GM12878 (cell line): ENCODE measurements around the gene ERP29. TPM values are rescaled to one million over a fixed set of nuclear protein-coding genes. Genes with fewer than 3 reads are reported as not detected.

Experiments
- ATAC-seq: fragments of 200-7000 bp; cut with Tn5 transposase; 3 replicates; pipeline ENCODE4 v1.9.1; 2020; ENCODE audit warnings: mild to moderate bottlenecking, moderate library complexity
- BruUV-seq: library from RNA; stranded (reverse); fragments of 400-500 nt; replicated peaks from 2 replicates; lab custom pipeline; 2021; lab: Mats Ljungman, UMichigan
- CTCF ChIA-PET: fragments of 300-600 bp; sonication (Branson Sonifier 250); formaldehyde crosslinking; extraction: SDS; loops from one replicate; lab custom pipeline; 2021; ENCODE audit warnings: inconsistent platforms; lab: Yijun Ruan, JAX
- POLR2A ChIA-PET: fragments of 350-600 bp; formaldehyde crosslinking; extraction: SDS; loops from one replicate; lab custom pipeline; 2021; ENCODE audit warnings: inconsistent platforms; lab: Charles Lee
- RAD21 ChIA-PET: fragments of 300-600 bp; sonication (Branson Sonifier 250); formaldehyde crosslinking; loops from one replicate; lab custom pipeline; 2023; ENCODE audit warnings: antibody characterized with exemption; ENCODE audit not compliant: unreplicated experiment; lab: Charles Lee
- SMC1A ChIA-PET: fragments of 300-600 bp; sonication (Branson Sonifier 250); formaldehyde crosslinking; loops from one replicate; lab custom pipeline; 2023; ENCODE audit not compliant: unreplicated experiment, uncharacterized antibody; lab: Charles Lee
- DNase-seq: peaks from one replicate; pipeline ENCODE4 v3.0.0-alpha.2; 2011; ENCODE audit warnings: low read depth, low spot score
- FAIRE-seq: peaks from 3 replicates; lab custom pipeline; 2011; peaks lifted over from hg19 to GRCh38; lab: Jason Lieb, UNC
- H2AFZ ChIP-seq: 2 replicates; pipeline ENCODE4 v1.6.0; 2011; ENCODE audit warnings: low read depth, low read length, control low read depth; ENCODE audit not compliant: control insufficient read depth
- H3K27ac ChIP-seq: 2 replicates; pipeline ENCODE4 v1.5.1; 2011; ENCODE audit warnings: control low read depth; ENCODE audit not compliant: control insufficient read depth, insufficient read depth
- H3K27me3 ChIP-seq, 2 experiments: replicated peaks in 1 of 2; 2 replicates each; pipeline versions ENCODE4 v1.6.0 to v1.6.1; 2011; ENCODE audit warnings: low read length in 1 of 2; ENCODE audit not compliant: control insufficient read depth in 2 of 2, insufficient read depth in 2 of 2
- H3K36me3 ChIP-seq, 2 experiments: 2 replicates each; pipeline ENCODE4 v1.5.1; 2011; ENCODE audit warnings: low read length in 1 of 2; ENCODE audit not compliant: control insufficient read depth in 2 of 2, insufficient read depth in 2 of 2
- H3K4me1 ChIP-seq: 2 replicates; pipeline ENCODE4 v1.6.1; 2011; ENCODE audit warnings: mild to moderate bottlenecking, low read length, moderate library complexity, mixed read lengths; ENCODE audit not compliant: control insufficient read depth, insufficient read depth
- H3K4me2 ChIP-seq: 2 replicates; pipeline ENCODE4 v1.6.0; 2011; ENCODE audit warnings: control low read depth; ENCODE audit not compliant: control insufficient read depth, insufficient read depth
- H3K4me3 ChIP-seq: fragments of 200-600 bp; sonication (generic); 2 replicates; pipeline ENCODE4 v1.5.1; 2016
- H3K79me2 ChIP-seq: 2 replicates; pipeline ENCODE4 v1.6.0; 2011; ENCODE audit warnings: low read length; ENCODE audit not compliant: control insufficient read depth, insufficient read depth
- H3K9ac ChIP-seq: 2 replicates; pipeline ENCODE4 v1.8.0; 2011; ENCODE audit warnings: low read length, control low read depth, mixed read lengths; ENCODE audit not compliant: control insufficient read depth, insufficient read depth
- H3K9me3 ChIP-seq: replicated peaks from 3 replicates; pipeline ENCODE4 v1.5.1; 2011; ENCODE audit warnings: mild to moderate bottlenecking, low read length; ENCODE audit not compliant: control insufficient read depth, insufficient read depth
- H4K20me1 ChIP-seq: 2 replicates; pipeline ENCODE4 v1.6.0; 2011; ENCODE audit not compliant: control insufficient read depth, insufficient read depth
- CHD2 ChIP-seq: IDR thresholded peaks from 2 replicates; pipeline ENCODE4 v1.6.1; 2011; ENCODE audit warnings: low read depth, low read length, improper control_type of control experiment, borderline replicate concordance
- NFYB ChIP-seq: IDR thresholded peaks from 2 replicates; pipeline ENCODE4 v1.6.1; 2011; ENCODE audit warnings: low read depth, mild to moderate bottlenecking, low read length, improper control_type of control experiment, moderate library complexity; ENCODE audit not compliant: insufficient read depth
- RELA ChIP-seq: fragments of 450-650 bp; IDR thresholded peaks from 2 replicates; pipeline ENCODE4 v1.8.0; 2014; ENCODE audit warnings: borderline replicate concordance; ENCODE audit not compliant: partially characterized antibody
- YY1 ChIP-seq: IDR thresholded peaks from 2 replicates; pipeline ENCODE4 v1.6.1; 2011; ENCODE audit warnings: low read depth, mild to moderate bottlenecking, low read length
- ZBTB33 ChIP-seq: fragments of 450-650 bp; IDR thresholded peaks from 2 replicates; pipeline ENCODE4 v1.6.1; 2017; ENCODE audit warnings: mild to moderate bottlenecking
- WGBS: methylation state at CpG from one replicate; pipeline ENCODE4 v1.1.6; 2016; ENCODE audit warnings: low lambda C conversion rate; ENCODE audit not compliant: insufficient replicate concordance, insufficient coverage; ENCODE audit errors: missing lambda C conversion rate; 5-methylcytosine and 5-hydroxymethylcytosine counted together
- in situ Hi-C: fragments of 300-500 bp; cut with MboI; formaldehyde crosslinking; loops from 9 replicates; pipeline ENCODE4 v1.14.3; 2018; ENCODE audit warnings: mixed read lengths
- intact Hi-C: fragments of 100-400 bp; cut with micrococcal nuclease; formaldehyde crosslinking; loops from one replicate; pipeline ENCODE4 v1.14.2; 2022; ENCODE audit not compliant: unreplicated experiment
- polyA plus RNA-seq, 11 experiments: library from polyadenylated mRNA; depleted of rRNA in 4 of 11; unstranded in 6 of 11; stranded (reverse) in 5 of 11; fragments of >200 nt; fragmentation: Nextera tagmentation in 4 of 11; fragmentation: Illumina TruSeq in 1 of 11; extraction: Ambion mirVana in 4 of 11; extraction: Trizol in 1 of 11; gene quantifications; 1 replicate in 1 of 11; 2 replicates in 10 of 11; pipeline versions ENCODE4 v1.2.1 to v1.2.3, GENCODE V29; 2011 to 2016; ENCODE audit warnings: inconsistent platforms in 2 of 11, missing spikeins in 2 of 11, low read depth in 1 of 11
- total RNA-seq, 4 experiments: library from RNA; depleted of rRNA in 3 of 4; stranded (reverse); fragments of >200 nt in 3 of 4; fragmentation: Illumina TruSeq in 1 of 4; extraction: Trizol in 1 of 4; gene quantifications; 2 replicates each; pipeline versions ENCODE4 v1.2.1 to v1.2.3, GENCODE V29; 2013 to 2021

The ERP29 gene
- total and polyA plus RNA-seq, 10 of the 15 experiments (the other 5 are each of a cell fraction or from before 2014, with no cell fraction given) = 46.7 to 146 (median 107) TPM

- no peak for FAIRE-seq
- no peak overlapping the region for H3K27ac ChIP-seq
- in situ Hi-C loops = no loop called here
- peak overlapping the region; percentile 30; the same call in 1 of the 2 replicates for H3K4me2 ChIP-seq
- peaks cover 9% of the 10 kb centered on the region; the same call in 1 of the 2 replicates for H3K4me1 ChIP-seq
- ChIA-PET POLR2A (interaction anchor here (0.7 kb wide), 1 partner anchor 41 kb away, joined by 4 read pairs; no protein-coding TSS in a partner anchor), SMC1A (interaction anchor here (0.9 to 3.3 kb wide), 4 partner anchors 11 to 113 kb away, joined by 3 to 24 read pairs (median 4); no protein-coding TSS in a partner anchor), RAD21 (interaction anchor here (1.1 kb wide), 1 partner anchor 116 kb away, joined by 3 read pairs; no protein-coding TSS in a partner anchor), CTCF (interaction anchor here (0.6 to 1.5 kb wide), 3 partner anchors 252 to 394 kb away, joined by 3 to 4 read pairs (median 3); no protein-coding TSS in a partner anchor)
- H3K27me3 ChIP-seq = no peaks in the 10 kb centered on the region
- no peak for ATAC-seq
- H2AFZ ChIP-seq = no peak overlapping the region
- intact Hi-C loops = loop anchor here (10.0 kb wide), 1 partner anchor 368 kb away; the partner anchor contains the start of gene HECTD4
- peaks cover 71% of the 10 kb centered on the region for H3K79me2 ChIP-seq
- peaks cover 2% of the 10 kb centered on the region; the same call in 2 of the 3 replicates for H3K9me3 ChIP-seq
- no peak overlapping the region; the same call in 1 of the 2 replicates for H3K4me3 ChIP-seq
- H3K9ac ChIP-seq = no peak overlapping the region
- DNase-seq = no peak
- H3K36me3 ChIP-seq = peaks cover 9 to 22% of the 10 kb centered on the region in 2 experiments
- WGBS = 100% methylated on average over 1 of the region's 1 CpG
- no TSS peak for BruUV-seq
- peaks cover 12% of the 10 kb centered on the region; the same call in 1 of the 2 replicates for H4K20me1 ChIP-seq
- TF ChIP-seq YY1 = no peak
- no peak for TF ChIP-seq NFYB
- TF ChIP-seq CHD2 = no peak
- TF ChIP-seq ZBTB33 = no peak
- TF ChIP-seq RELA = no peak
Measured at GRCh38 chr12:112017041-112017440, 3.8 kb downstream of the ERP29 start.
